Neutrophil (primary cell): ENCODE data around the gene SLC2A5.

ENCODE experiments used
- H3K27ac ChIP-seq: fragments of 200-600 bp; sonication (generic); 2 replicates; pipeline ENCODE4 v1.5.1; 2016; ENCODE audit warnings: mild to moderate bottlenecking, moderate library complexity
- H3K27me3 ChIP-seq: fragments of 200-600 bp; sonication (generic); 2 replicates; pipeline ENCODE4 v1.6.0; 2016; ENCODE audit warnings: mild to moderate bottlenecking
- H3K36me3 ChIP-seq: fragments of 200-600 bp; sonication (generic); 2 replicates; pipeline ENCODE4 v1.5.1; 2017
- H3K4me1 ChIP-seq, 2 experiments: fragments of 200-600 bp in 1 of 2; sonication (generic) in 1 of 2; 1 replicate in 1 of 2; 2 replicates in 1 of 2; pipeline versions ENCODE4 v1.5.1 to v1.6.1; 2013 to 2016; ENCODE audit warnings: low read depth in 1 of 2, low read length in 1 of 2, mild to moderate bottlenecking in 1 of 2, moderate library complexity in 1 of 2; ENCODE audit not compliant: control insufficient read depth in 1 of 2, insufficient read depth in 1 of 2
- H3K4me3 ChIP-seq, 2 experiments: fragments of 200-600 bp in 1 of 2; sonication (generic) in 1 of 2; 1 replicate in 1 of 2; 2 replicates in 1 of 2; pipeline ENCODE4 v1.5.1; 2013 to 2016; ENCODE audit warnings: low read depth in 1 of 2, low read length in 1 of 2, mild to moderate bottlenecking in 1 of 2, moderate library complexity in 1 of 2
- H3K9me3 ChIP-seq: fragments of 200-600 bp; sonication (generic); 2 replicates; pipeline ENCODE4 v1.5.1; 2016
- CTCF ChIP-seq: fragments of 200-600 bp; sonication (generic); IDR thresholded peaks from 2 replicates; pipeline ENCODE4 v1.5.1; 2016; ENCODE audit warnings: antibody characterized with exemption

The SLC2A5 gene

GRCh38 chr1:9080705-9081291, 11.4 kb upstream of the SLC2A5 start:
- Histone ChIP-seq H3K36me3 (no peaks in the 10 kb centered on the region), H3K4me1 (peaks cover 76 to 77% of the 10 kb centered on the region in 2 experiments), H3K4me3 (no peak overlapping the region), H3K27me3 (no peaks in the 10 kb centered on the region), H3K27ac (peak overlapping the region; percentile 17), H3K9me3 (no peaks in the 10 kb centered on the region)
- TF ChIP-seq CTCF = no peak

GRCh38 chr1:9079988-9080704, 10.7 kb upstream of the SLC2A5 start:
- no peaks in the 10 kb centered on the region for H3K36me3 ChIP-seq
- no peak overlapping the region for H3K4me3 ChIP-seq
- H3K27me3 ChIP-seq = no peaks in the 10 kb centered on the region
- no peaks in the 10 kb centered on the region for H3K9me3 ChIP-seq
- no peak for TF ChIP-seq CTCF
- peaks cover 75 to 77% of the 10 kb centered on the region in 2 experiments for H3K4me1 ChIP-seq
- peak overlapping the region; percentile 17 for H3K27ac ChIP-seq

DNA sequence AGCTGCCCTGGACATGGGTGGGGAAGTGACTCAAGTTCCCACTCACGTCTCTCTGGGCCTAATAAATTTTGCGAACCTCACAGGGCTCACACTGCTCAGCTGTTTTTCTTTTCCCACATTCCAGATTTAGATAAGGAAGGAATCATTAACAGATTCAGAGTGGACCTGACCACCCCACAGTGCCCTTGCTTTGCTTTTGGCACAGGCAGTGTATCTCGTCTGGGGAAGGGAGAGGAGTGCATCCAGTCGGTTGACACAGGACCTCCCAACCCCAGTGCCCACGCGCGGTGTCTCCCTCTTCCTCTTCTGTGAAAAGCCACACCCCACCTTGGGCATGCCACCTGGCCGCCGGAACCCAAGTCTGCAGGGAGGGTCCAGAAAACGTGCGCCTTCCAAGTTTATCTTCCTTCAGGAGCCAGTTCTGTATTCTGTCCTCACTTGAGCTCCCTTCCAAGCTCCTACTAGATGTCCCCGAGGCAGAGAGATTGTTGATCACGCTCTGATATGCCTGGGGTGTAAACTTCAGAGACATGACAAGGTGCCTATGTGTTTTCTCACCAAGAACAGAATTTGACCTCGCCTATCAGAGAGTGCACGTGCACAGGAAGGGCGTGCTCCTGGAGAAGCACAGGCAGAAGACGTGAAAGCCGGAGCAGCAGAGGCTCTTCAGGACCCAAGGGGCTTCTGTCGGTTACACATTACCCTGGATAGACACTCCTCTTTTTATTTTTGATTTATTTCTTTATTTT, 9.5 kb upstream of the SLC2A5 start:
- H3K4me3 ChIP-seq = peak overlapping the region; percentile 16 to 28
- no peaks in the 10 kb centered on the region for H3K36me3 ChIP-seq
- peak overlapping the region; percentile 77 for H3K27ac ChIP-seq
- no peaks in the 10 kb centered on the region for H3K9me3 ChIP-seq
- H3K27me3 ChIP-seq = no peaks in the 10 kb centered on the region
- no peak for TF ChIP-seq CTCF
- H3K4me1 ChIP-seq = peaks cover 75 to 76% of the 10 kb centered on the region in 2 experiments

DNA sequence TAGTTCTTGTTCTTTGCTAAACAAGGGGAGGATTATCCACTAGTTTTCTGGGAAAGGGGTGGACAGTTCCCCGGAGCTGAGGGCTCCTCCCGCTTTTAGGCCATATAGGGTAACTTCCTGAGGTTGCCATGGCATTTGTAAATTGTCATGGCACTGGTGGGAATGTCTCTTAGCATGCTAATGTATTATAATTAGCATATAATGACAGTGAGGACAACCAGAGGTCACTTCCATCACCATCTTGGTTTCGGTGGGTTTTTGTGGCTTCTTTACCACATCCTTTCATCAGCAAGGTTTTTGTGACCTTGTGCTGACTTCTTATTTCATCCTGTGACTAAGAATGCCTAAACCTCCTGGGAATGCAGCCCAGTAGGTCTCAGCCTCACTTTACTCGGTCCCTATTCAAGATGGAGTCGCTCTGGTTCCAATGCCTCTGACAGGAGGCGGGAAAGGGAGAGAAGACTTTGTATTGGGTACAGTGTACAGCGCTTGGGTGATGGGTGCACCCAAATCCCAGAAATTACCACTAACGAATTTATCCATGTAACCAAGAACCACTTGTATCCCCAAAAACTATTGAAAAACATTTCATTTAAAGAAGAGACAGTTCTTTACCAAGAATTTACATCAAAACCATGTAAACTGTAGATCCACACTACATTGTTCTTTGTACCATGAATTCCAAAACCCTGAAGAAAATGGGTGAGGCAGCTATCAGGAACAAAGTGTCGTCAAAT, 8.7 kb upstream of the SLC2A5 start:
- peaks cover 75% of the 10 kb centered on the region in 2 experiments for H3K4me1 ChIP-seq
- H3K9me3 ChIP-seq = no peaks in the 10 kb centered on the region
- H3K4me3 ChIP-seq = peak overlapping the region in 1 of 2 experiments; percentile 28
- H3K27ac ChIP-seq = peak overlapping the region; percentile 77
- H3K36me3 ChIP-seq = no peaks in the 10 kb centered on the region
- no peaks in the 10 kb centered on the region for H3K27me3 ChIP-seq
- no peak for TF ChIP-seq CTCF

DNA sequence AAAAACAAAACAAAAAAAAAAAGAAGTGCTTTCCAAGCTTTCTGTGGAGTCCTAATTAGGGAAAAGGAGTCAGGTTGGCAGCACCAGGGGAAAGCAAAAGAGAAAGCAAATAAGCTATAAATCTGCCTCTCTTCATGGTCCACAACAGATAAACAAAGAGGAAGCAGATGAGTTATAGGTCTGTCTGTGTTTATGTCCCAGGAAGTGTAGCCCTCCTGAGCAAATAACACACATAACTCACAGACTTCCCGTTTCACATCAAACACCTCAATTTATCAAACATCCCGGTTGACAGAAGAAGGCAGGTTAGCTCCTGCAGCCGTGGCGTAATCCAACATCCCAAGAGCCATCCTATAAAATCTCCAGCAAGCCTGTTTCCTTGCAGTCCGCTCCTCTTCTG, 5.6 kb upstream of the SLC2A5 start:
- no peaks in the 10 kb centered on the region for H3K9me3 ChIP-seq
- no peak for TF ChIP-seq CTCF
- H3K4me3 ChIP-seq = peak overlapping the region; percentile 20 to 33
- peak overlapping the region; percentile 76 for H3K27ac ChIP-seq
- peaks cover 64% of the 10 kb centered on the region in 2 experiments for H3K4me1 ChIP-seq
- H3K36me3 ChIP-seq = no peaks in the 10 kb centered on the region
- H3K27me3 ChIP-seq = no peaks in the 10 kb centered on the region
